Adrenal gland (tissue), 5 donors: ENCODE data around the gene KLF9.
A peak's percentile ranks its signal among the peaks of the same experiment; 100 is the strongest.

Experiments used
- CTCF ChIP-seq, 6 experiments: fragments of 450-650 bp in 4 of 6; fragments of 200-600 bp in 2 of 6; sonication (generic) in 1 of 6; IDR thresholded peaks; 1 replicate in 5 of 6; 2 replicates in 1 of 6; pipeline versions ENCODE4 v1.5.1 to v1.8.0; 2016 to 2021; ENCODE audit warnings: antibody characterized with exemption in 6 of 6, mild to moderate bottlenecking in 2 of 6, moderate library complexity in 1 of 6
- POLR2A ChIP-seq, 2 donors: fragments of 450-650 bp; IDR thresholded peaks; one replicate each; pipeline ENCODE4 v1.6.1; 2017; ENCODE audit warnings: antibody characterized with exemption in 2 of 2, mild to moderate bottlenecking in 2 of 2, moderate library complexity in 1 of 2
- donor health status: DM: no; HTN: no; CAD: no.

GRCh38 chr9:70420441-70421271 is 6.2 kb upstream of the KLF9 start:
- peak in 1 of 6 experiments; percentile 2 for TF ChIP-seq CTCF (IDR thresholded peaks at IDR 0.05)
- TF ChIP-seq POLR2A (IDR thresholded peaks at IDR 0.05) = peak in 1 of 2 donors; percentile 67
